KMS-11 (cell line): ENCODE results near the gene PRMT3.
"Not testable (repeated sequence)": the region's sequence is repeated elsewhere in the genome, so short reads cannot be mapped to it uniquely, and the experiment has no call there.

Source experiments
- H2AFZ ChIP-seq: fragments of 200-600 bp; sonication (generic); 2 replicates; pipeline ENCODE4 v1.6.1; 2016; ENCODE audit warnings: antibody characterized with exemption, mixed run types, low read depth
- H3K27ac ChIP-seq: fragments of 200-600 bp; sonication (generic); 2 replicates; pipeline ENCODE4 v1.6.1; 2016; ENCODE audit warnings: mild to moderate bottlenecking, mixed run types
- H3K27me3 ChIP-seq: fragments of 200-600 bp; sonication (generic); 2 replicates; pipeline ENCODE4 v1.6.1; 2017; ENCODE audit warnings: mild to moderate bottlenecking, low read depth, mixed run types, moderate library complexity; ENCODE audit not compliant: insufficient read depth
- H3K36me3 ChIP-seq: fragments of 200-600 bp; sonication (generic); 2 replicates; pipeline ENCODE4 v1.6.1; 2017; ENCODE audit warnings: mild to moderate bottlenecking, mixed run types; ENCODE audit not compliant: insufficient read depth
- H3K4me1 ChIP-seq: fragments of 200-600 bp; sonication (generic); 2 replicates; pipeline ENCODE4 v1.6.1; 2016; ENCODE audit warnings: mild to moderate bottlenecking, low read depth, mixed run types; ENCODE audit not compliant: poor library complexity, severe bottlenecking
- H3K4me2 ChIP-seq: fragments of 200-600 bp; sonication (generic); 2 replicates; pipeline ENCODE4 v1.7.0; 2016; ENCODE audit warnings: mild to moderate bottlenecking, mixed run types
- H3K4me3 ChIP-seq: fragments of 200-600 bp; sonication (generic); IDR thresholded peaks from 2 replicates; pipeline ENCODE4 v1.6.1; 2017; ENCODE audit warnings: low read depth, low read length, mixed read lengths; ENCODE audit not compliant: insufficient read depth
- H3K79me2 ChIP-seq: fragments of 200-600 bp; sonication (generic); 2 replicates; pipeline ENCODE4 v1.6.1; 2016; ENCODE audit warnings: low read depth, mixed run types; ENCODE audit not compliant: insufficient read depth
- H3K9ac ChIP-seq: fragments of 200-600 bp; sonication (generic); 2 replicates; pipeline ENCODE4 v1.6.1; 2016; ENCODE audit warnings: mild to moderate bottlenecking, mixed run types
- H4K20me1 ChIP-seq: fragments of 200-600 bp; sonication (generic); 2 replicates; pipeline ENCODE4 v1.6.1; 2016; ENCODE audit warnings: mild to moderate bottlenecking, mixed run types; ENCODE audit not compliant: insufficient read depth
- TF ChIP-seq, protein P1 (sequence below): fragments of 200-600 bp; sonication (generic); conservative IDR thresholded peaks from 2 replicates; pipeline ENCODE4 v1.6.1; 2017; ENCODE audit warnings: low read depth, mild to moderate bottlenecking, antibody characterized with exemption, low read length, moderate library complexity, mixed read lengths

PRMT3 gene

DNA sequence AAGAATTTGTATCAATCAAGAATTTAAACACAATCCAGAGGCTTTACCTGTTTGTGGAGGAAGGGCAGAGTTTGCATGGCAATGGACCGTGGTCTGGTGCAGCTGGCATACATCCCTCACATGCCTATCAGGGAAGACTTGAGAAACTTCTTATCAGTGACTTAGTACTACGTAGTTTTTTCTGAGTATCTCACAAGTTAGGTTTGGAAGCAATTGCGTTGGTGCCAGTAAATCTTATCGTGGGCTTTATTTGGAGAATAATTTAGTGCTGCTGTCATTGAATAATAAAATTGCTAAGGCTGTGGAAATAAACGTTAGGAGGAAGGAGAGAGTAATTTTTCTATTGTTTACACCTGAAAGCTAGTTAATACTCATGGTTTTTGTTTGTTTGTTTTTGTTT, 72.3 kb downstream of the PRMT3 start:
- TF ChIP-seq, protein P1, sequence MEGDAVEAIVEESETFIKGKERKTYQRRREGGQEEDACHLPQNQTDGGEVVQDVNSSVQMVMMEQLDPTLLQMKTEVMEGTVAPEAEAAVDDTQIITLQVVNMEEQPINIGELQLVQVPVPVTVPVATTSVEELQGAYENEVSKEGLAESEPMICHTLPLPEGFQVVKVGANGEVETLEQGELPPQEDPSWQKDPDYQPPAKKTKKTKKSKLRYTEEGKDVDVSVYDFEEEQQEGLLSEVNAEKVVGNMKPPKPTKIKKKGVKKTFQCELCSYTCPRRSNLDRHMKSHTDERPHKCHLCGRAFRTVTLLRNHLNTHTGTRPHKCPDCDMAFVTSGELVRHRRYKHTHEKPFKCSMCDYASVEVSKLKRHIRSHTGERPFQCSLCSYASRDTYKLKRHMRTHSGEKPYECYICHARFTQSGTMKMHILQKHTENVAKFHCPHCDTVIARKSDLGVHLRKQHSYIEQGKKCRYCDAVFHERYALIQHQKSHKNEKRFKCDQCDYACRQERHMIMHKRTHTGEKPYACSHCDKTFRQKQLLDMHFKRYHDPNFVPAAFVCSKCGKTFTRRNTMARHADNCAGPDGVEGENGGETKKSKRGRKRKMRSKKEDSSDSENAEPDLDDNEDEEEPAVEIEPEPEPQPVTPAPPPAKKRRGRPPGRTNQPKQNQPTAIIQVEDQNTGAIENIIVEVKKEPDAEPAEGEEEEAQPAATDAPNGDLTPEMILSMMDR = no peak
- Histone ChIP-seq H3K4me3 (no peak overlapping the region), H3K36me3 (no peaks in the 10 kb centered on the region), H3K4me2 (no peak overlapping the region), H3K9ac (no peak overlapping the region), H4K20me1 (no peaks in the 10 kb centered on the region), H3K4me1 (no peaks in the 10 kb centered on the region), H2AFZ (no peak overlapping the region), H3K79me2 (no peaks in the 10 kb centered on the region), H3K27me3 (no peaks in the 10 kb centered on the region), H3K27ac (no peak overlapping the region)

DNA sequence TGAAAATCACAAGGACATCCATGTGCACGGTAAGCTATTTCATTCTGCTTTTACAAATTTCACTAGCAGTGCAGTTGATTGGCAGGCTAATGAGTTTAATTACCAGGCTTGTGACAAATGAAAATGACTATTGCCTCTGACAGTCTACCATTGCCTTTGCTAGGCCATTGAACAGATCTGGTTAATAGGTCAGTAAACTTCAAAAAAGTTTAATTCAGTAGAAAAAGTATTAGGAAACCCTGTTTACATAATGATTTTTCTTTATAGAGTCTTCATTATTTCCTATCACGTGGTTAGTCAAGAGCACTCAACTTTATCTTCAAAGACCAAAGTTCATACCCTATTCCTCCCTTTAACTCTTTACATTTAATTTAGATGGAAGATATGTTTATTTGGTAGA, 77.0 kb downstream of the PRMT3 start:
- Histone ChIP-seq H3K27me3 (no peaks in the 10 kb centered on the region), H4K20me1 (no peaks in the 10 kb centered on the region), H3K9ac (no peak overlapping the region), H3K4me3 (no peak overlapping the region), H3K36me3 (no peaks in the 10 kb centered on the region), H3K79me2 (no peaks in the 10 kb centered on the region), H3K27ac (no peak overlapping the region), H3K4me1 (no peaks in the 10 kb centered on the region), H3K4me2 (no peak overlapping the region), H2AFZ (no peak overlapping the region)
- TF ChIP-seq, protein P1 = no peak

DNA sequence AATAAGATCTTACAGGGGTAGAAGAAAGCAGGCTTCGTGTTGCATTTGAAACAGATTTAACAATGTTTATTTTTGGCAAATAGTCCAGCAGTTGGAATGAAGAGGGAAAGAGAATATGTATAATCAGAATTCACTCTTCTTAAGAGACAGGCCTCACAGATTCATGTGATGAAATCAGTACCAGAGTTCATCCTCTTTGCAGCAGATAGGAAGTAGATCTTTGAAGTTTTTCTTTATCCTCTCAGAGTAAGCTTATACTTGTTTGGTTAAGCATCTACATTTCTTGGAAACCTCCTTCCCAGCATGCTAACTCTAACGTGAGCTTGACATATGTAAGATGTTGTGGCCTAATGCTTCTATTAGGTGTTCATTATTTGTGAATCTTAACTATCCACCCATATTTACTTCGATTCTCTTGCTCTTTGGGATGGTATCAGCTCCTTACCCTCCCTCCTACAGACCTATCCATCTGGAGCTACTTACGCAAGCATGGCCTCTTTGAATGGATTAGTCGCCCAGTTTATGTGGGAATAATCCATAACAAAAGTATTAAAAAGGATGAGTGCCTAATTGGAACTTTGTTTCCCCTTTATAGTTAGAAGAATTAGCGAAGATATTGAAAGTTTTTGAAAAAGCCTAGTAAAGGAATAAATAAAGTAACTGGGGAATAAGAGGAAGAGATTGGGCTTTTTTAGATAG, 80.1 kb downstream of the PRMT3 start:
- Histone ChIP-seq H3K4me1 (no peaks in the 10 kb centered on the region), H3K36me3 (no peaks in the 10 kb centered on the region), H3K27ac (no peak overlapping the region), H3K4me2 (no peak overlapping the region), H3K79me2 (no peaks in the 10 kb centered on the region), H3K27me3 (no peaks in the 10 kb centered on the region), H3K9ac (no peak overlapping the region), H4K20me1 (no peaks in the 10 kb centered on the region), H3K4me3 (no peak overlapping the region), H2AFZ (no peak overlapping the region)
- TF ChIP-seq, protein P1 = no peak

DNA sequence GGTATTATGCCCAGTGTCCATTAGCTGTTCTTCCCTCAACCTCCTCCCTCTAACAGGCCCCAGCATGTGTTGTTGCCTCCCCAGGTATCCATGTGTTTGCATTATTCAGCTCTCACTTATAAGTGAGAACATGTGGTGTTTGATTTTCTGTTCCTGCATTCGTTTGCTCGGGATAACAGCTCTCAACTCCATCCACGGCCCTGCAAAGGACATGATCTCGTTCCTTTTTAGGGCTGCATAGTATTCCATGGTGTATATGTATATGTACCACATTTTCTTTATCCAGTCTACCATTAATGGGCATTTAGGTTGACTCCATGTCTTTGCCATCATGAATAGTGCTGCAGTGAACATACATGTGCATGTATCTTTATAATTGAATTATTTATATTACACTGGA, 82.8 kb downstream of the PRMT3 start:
- TF ChIP-seq, protein P1 = no peak
- no peak overlapping the region for H3K27ac ChIP-seq
- no peaks in the 10 kb centered on the region for H3K36me3 ChIP-seq
- H3K4me1 ChIP-seq = no peaks in the 10 kb centered on the region
- no peak overlapping the region for H3K9ac ChIP-seq
- no peak overlapping the region for H2AFZ ChIP-seq
- H4K20me1 ChIP-seq = no peaks in the 10 kb centered on the region
- H3K79me2 ChIP-seq = no peaks in the 10 kb centered on the region
- H3K4me3 ChIP-seq = no peak overlapping the region
- no peaks in the 10 kb centered on the region for H3K27me3 ChIP-seq
- H3K4me2 ChIP-seq = no peak overlapping the region

DNA sequence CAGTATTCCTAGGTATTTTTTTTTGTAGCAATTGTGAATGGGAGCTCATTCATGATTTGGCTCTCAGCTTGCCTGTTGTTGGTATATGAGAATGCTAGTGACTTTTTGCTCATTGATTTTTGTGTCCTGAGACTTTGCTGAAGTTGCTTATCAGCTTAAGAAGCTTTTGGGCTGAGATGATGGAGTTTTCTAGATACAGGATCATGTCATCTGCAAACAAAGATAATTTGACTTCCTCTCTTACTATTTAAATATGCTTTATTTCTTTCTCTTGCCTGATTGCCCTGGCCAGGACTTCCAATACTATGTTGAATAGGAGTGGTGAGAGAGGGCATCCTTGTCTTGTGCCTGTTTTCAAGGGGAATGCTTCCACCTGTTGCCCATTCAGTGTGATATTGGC, 84.4 kb downstream of the PRMT3 start:
- not testable (repeated sequence) for H3K9ac ChIP-seq, H3K27me3 ChIP-seq, H3K4me1 ChIP-seq, H3K4me2 ChIP-seq, H4K20me1 ChIP-seq, H3K27ac ChIP-seq, H3K79me2 ChIP-seq, H3K36me3 ChIP-seq, H3K4me3 ChIP-seq, H2AFZ ChIP-seq
